ENCODE measurements around the gene SUN2.

The SUN2 gene

GRCh38 chr22:38775656-38776055, 19.9 kb upstream of the SUN2 start:
- DNase-seq: no peak

- no peak for DNase-seq
Measured at GRCh38 chr22:38774496-38775166, 18.8 kb upstream of the SUN2 start.

GRCh38 chr22:38773363-38773946, 17.7 kb upstream of the SUN2 start:
- DNase-seq: no peak

- DNase-seq: no peak
Measured at GRCh38 chr22:38772623-38772873, 16.8 kb upstream of the SUN2 start.

GRCh38 chr22:38770257-38770949, 14.6 kb upstream of the SUN2 start:
- no peak for DNase-seq

GRCh38 chr22:38768036-38768435, 12.2 kb upstream of the SUN2 start:
- DNase-seq: no peak

- DNase-seq: no peak
Measured at GRCh38 chr22:38767313-38767712, 11.5 kb upstream of the SUN2 start.

GRCh38 chr22:38766076-38766777, 10.4 kb upstream of the SUN2 start:
- no peak for DNase-seq

GRCh38 chr22:38762551-38762983, 6.8 kb upstream of the SUN2 start:
- DNase-seq: no peak

- DNase-seq: no peak
Measured at GRCh38 chr22:38761202-38762162, 5.7 kb upstream of the SUN2 start.

GRCh38 chr22:38760477-38761201, 4.8 kb upstream of the SUN2 start:
- no peak for DNase-seq

- DNase-seq: no peak
Measured at GRCh38 chr22:38759005-38759404, 3.2 kb upstream of the SUN2 start.

- no peak for DNase-seq
Measured at GRCh38 chr22:38758276-38758945, 2.6 kb upstream of the SUN2 start.

GRCh38 chr22:38757464-38757757, 1.6 kb upstream of the SUN2 start:
- no peak for DNase-seq

GRCh38 chr22:38756711-38757463, 1.1 kb upstream of the SUN2 start:
- DNase-seq: no peak

GRCh38 chr22:38755155-38755910, 465 bp downstream of the SUN2 start:
- DNase-seq: no peak

GRCh38 chr22:38754751-38755154, 1.0 kb downstream of the SUN2 start:
- DNase-seq: no peak

GRCh38 chr22:38753948-38754750, 1.6 kb downstream of the SUN2 start:
- DNase-seq: no peak
